ENCODE results near the gene STC2. TPM values are rescaled to one million over a fixed set of nuclear protein-coding genes. Genes with fewer than 3 reads are reported as not detected.
A peak's percentile ranks its signal among the peaks of the same experiment; 100 is the strongest.

Gene STC2
- total RNA-seq, 1 donor from 2014 or later: 4.9 TPM

- no peak for TF ChIP-seq CTCF (IDR thresholded peaks at IDR 0.05)
- Histone ChIP-seq H3K9me3 (no peaks in the 10 kb centered on the region), H3K4me3 (no peak overlapping the region), H3K4me1 (no peaks in the 10 kb centered on the region), H3K36me3 (no peaks in the 10 kb centered on the region), H3K27ac (no peak overlapping the region), H3K27me3 (no peaks in the 10 kb centered on the region)
- DNase-seq (no peak), ATAC-seq (no peak)
- intact Hi-C loops (cut with DNase I): no loop called here
These were observed 24.4 kb upstream of the STC2 start for GRCh38 chr5:173352366-173353349.

GRCh38 chr5:173342813-173343755 is 14.9 kb upstream of the STC2 start:
- Histone ChIP-seq H3K27ac (no peak overlapping the region), H3K4me1 (no peaks in the 10 kb centered on the region), H3K9me3 (no peaks in the 10 kb centered on the region), H3K4me3 (no peak overlapping the region), H3K27me3 (no peaks in the 10 kb centered on the region), H3K36me3 (no peaks in the 10 kb centered on the region)
- TF ChIP-seq CTCF (IDR thresholded peaks at IDR 0.05): no peak
- DNase-seq (no peak), ATAC-seq (no peak)
- intact Hi-C loops (cut with DNase I): no loop called here

GRCh38 chr5:173341961-173342430 is 13.8 kb upstream of the STC2 start:
- TF ChIP-seq CTCF (IDR thresholded peaks at IDR 0.05): no peak
- intact Hi-C loops (cut with DNase I): no loop called here
- no peak overlapping the region for H3K27ac ChIP-seq
- no peak for DNase-seq
- no peaks in the 10 kb centered on the region for H3K4me1 ChIP-seq
- peak; percentile 47 for ATAC-seq
- H3K27me3 ChIP-seq: no peaks in the 10 kb centered on the region
- no peak overlapping the region for H3K4me3 ChIP-seq
- no peaks in the 10 kb centered on the region for H3K36me3 ChIP-seq
- H3K9me3 ChIP-seq: no peaks in the 10 kb centered on the region

GRCh38 chr5:173340984-173341383 is 12.8 kb upstream of the STC2 start:
- H3K4me1 ChIP-seq: no peaks in the 10 kb centered on the region
- H3K9me3 ChIP-seq: no peaks in the 10 kb centered on the region
- H3K27ac ChIP-seq: no peak overlapping the region
- intact Hi-C loops (cut with DNase I): no loop called here
- no peak for DNase-seq
- no peak for ATAC-seq
- H3K27me3 ChIP-seq: no peaks in the 10 kb centered on the region
- no peak for TF ChIP-seq CTCF (IDR thresholded peaks at IDR 0.05)
- H3K4me3 ChIP-seq: no peak overlapping the region
- no peaks in the 10 kb centered on the region for H3K36me3 ChIP-seq

- H3K4me3 ChIP-seq: no peak overlapping the region
- TF ChIP-seq CTCF (IDR thresholded peaks at IDR 0.05): no peak
- H3K36me3 ChIP-seq: no peaks in the 10 kb centered on the region
- no peak for ATAC-seq
- no peaks in the 10 kb centered on the region for H3K9me3 ChIP-seq
- no peaks in the 10 kb centered on the region for H3K27me3 ChIP-seq
- H3K4me1 ChIP-seq: no peaks in the 10 kb centered on the region
- no peak for DNase-seq
- H3K27ac ChIP-seq: no peak overlapping the region
- intact Hi-C loops (cut with DNase I): no loop called here
These were observed 12.2 kb upstream of the STC2 start for GRCh38 chr5:173340451-173340850.
